HL-60/S4 treated with retinoic acid at 250 ng/mL for 4 days and 3 days (cell line): ENCODE results near the gene SIPA1L3.

ENCODE experiments used
- in situ Hi-C: fragments of 300-500 bp; cut with MboI; formaldehyde crosslinking; loops from 2 replicates; pipeline ENCODE4 v1.7.0; 2022; ENCODE audit warnings: low sequenced_read_pairs

The SIPA1L3 gene

GRCh38 chr19:38035515-38036495, 128.8 kb downstream of the SIPA1L3 start:
- in situ Hi-C loops: no loop called here

GRCh38 chr19:38036707-38037611, 130.0 kb downstream of the SIPA1L3 start:
- in situ Hi-C loops: no loop called here

- in situ Hi-C loops: no loop called here
Measured at GRCh38 chr19:38039966-38040365, 133.0 kb downstream of the SIPA1L3 start.

- in situ Hi-C loops: no loop called here
Measured at GRCh38 chr19:38042132-38042531, 135.1 kb downstream of the SIPA1L3 start.

- in situ Hi-C loops: no loop called here
Measured at GRCh38 chr19:38043649-38044144, 136.7 kb downstream of the SIPA1L3 start.

GRCh38 chr19:38044267-38045111, 137.5 kb downstream of the SIPA1L3 start:
- in situ Hi-C loops: no loop called here

- in situ Hi-C loops: no loop called here
Measured at GRCh38 chr19:38045554-38046253, 138.7 kb downstream of the SIPA1L3 start.

GRCh38 chr19:38046254-38047048, 139.4 kb downstream of the SIPA1L3 start:
- in situ Hi-C loops: no loop called here

- in situ Hi-C loops: no loop called here
Measured at GRCh38 chr19:38047049-38047438, 140.0 kb downstream of the SIPA1L3 start.

GRCh38 chr19:38047641-38048040, 140.6 kb downstream of the SIPA1L3 start:
- in situ Hi-C loops: no loop called here

- in situ Hi-C loops: no loop called here
Measured at GRCh38 chr19:38049105-38049649, 142.2 kb downstream of the SIPA1L3 start.

GRCh38 chr19:38055010-38055409, 148.0 kb downstream of the SIPA1L3 start:
- in situ Hi-C loops: no loop called here

- in situ Hi-C loops: no loop called here
Measured at GRCh38 chr19:38055655-38056521, 148.9 kb downstream of the SIPA1L3 start.

GRCh38 chr19:38056646-38057045, 149.6 kb downstream of the SIPA1L3 start:
- in situ Hi-C loops: no loop called here

GRCh38 chr19:38057959-38058690, 151.1 kb downstream of the SIPA1L3 start:
- in situ Hi-C loops: no loop called here

- in situ Hi-C loops: no loop called here
Measured at GRCh38 chr19:38059897-38060296, 152.9 kb downstream of the SIPA1L3 start.

GRCh38 chr19:38060331-38060730, 153.3 kb downstream of the SIPA1L3 start:
- in situ Hi-C loops: no loop called here
